Activated B cell treated with CpG ODN at 0.5 μM for 24 hours (primary cell): Measurements from ENCODE around the gene CAMSAP2. TPM values are rescaled to one million over a fixed set of nuclear protein-coding genes. Genes with fewer than 3 reads are reported as not detected.

Source experiments
- ATAC-seq: fragments of 200-7000 bp; cut with Tn5 transposase; one replicate; pipeline ENCODE4 v1.10.0; 2021; ENCODE audit warnings: low read depth, mild to moderate bottlenecking, moderate library complexity
- CTCF ChIA-PET: fragments of 350-600 bp; sonication (Branson Sonifier 250); formaldehyde crosslinking; loops from one replicate; lab custom pipeline; 2021; ENCODE audit warnings: antibody characterized with exemption; lab: Charles Lee
- POLR2A ChIA-PET: fragments of 350-600 bp; sonication (Branson Sonifier 250); formaldehyde crosslinking; loops from one replicate; lab custom pipeline; 2021; ENCODE audit warnings: antibody characterized with exemption; lab: Charles Lee
- DNase-seq: peaks from one replicate; pipeline ENCODE4 v3.0.0; 2022
- H3K27ac Mint-ChIP-seq: one replicate; pipeline ENCODE4 v1.8.0; 2020; ENCODE audit warnings: mixed read lengths
- H3K27me3 Mint-ChIP-seq: one replicate; pipeline ENCODE4 v1.8.0; 2021; ENCODE audit warnings: mixed read lengths
- H3K36me3 Mint-ChIP-seq: one replicate; pipeline ENCODE4 v1.8.0; 2021; ENCODE audit warnings: low read depth, mixed read lengths
- H3K4me1 Mint-ChIP-seq: one replicate; pipeline ENCODE4 v1.8.0; 2021; ENCODE audit warnings: mixed read lengths
- H3K4me3 Mint-ChIP-seq: one replicate; pipeline ENCODE4 v1.8.0; 2020; ENCODE audit warnings: mild to moderate bottlenecking, mixed read lengths
- H3K9me3 Mint-ChIP-seq: one replicate; pipeline ENCODE4 v1.8.0; 2020; ENCODE audit warnings: mixed read lengths
- CTCF ChIP-seq: fragments of 200-600 bp; IDR thresholded peaks from one replicate; pipeline ENCODE4 v1.8.0; 2022; ENCODE audit warnings: antibody characterized with exemption, mild to moderate bottlenecking
- intact Hi-C: fragments of 100-400 bp; cut with micrococcal nuclease; formaldehyde crosslinking; loops from one replicate; pipeline ENCODE4 v1.15.1; 2024
- total RNA-seq: library from RNA; stranded (reverse); gene quantifications from 2 replicates; pipeline ENCODE4 v1.2.3, GENCODE V29; 2022

Gene CAMSAP2
- total RNA-seq, 1 donor from 2014 or later: 0.86 TPM

DNA sequence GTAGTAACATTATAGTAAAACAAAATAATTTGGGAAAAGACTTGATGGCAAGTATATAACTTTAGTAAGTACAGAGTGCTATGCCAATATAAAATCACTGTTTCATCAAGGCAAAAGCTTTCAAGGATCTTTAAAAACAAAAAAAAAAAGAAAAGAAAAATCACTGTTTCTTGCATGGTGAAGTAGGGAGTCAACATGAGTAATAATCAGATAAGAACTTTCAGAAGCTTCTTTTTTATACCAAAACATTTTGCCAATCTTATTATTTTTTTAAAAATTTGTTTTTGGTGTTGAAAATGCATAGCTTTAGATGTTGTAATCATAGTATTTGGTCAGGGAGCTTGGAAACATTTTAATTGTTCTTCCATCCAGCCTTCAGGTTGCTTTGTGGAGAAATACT, 37.2 kb downstream of the CAMSAP2 start:
- TF ChIP-seq CTCF: no peak
- Mint-ChIP-seq H3K4me3 (no peak overlapping the region), H3K9me3 (no peaks in the 10 kb centered on the region), H3K27me3 (peaks cover 2% of the 10 kb centered on the region), H3K4me1 (peaks cover 7% of the 10 kb centered on the region), H3K36me3 (no peaks in the 10 kb centered on the region), H3K27ac (no peak overlapping the region)
- DNase-seq (no peak), ATAC-seq (no peak)
- CTCF ChIA-PET: interaction anchor here (0.6 kb wide), 1 partner anchor 106 kb away, joined by 3 read pairs; the partner anchor contains the start of gene DDX59
- intact Hi-C loops: no loop called here
- POLR2A ChIA-PET: no interaction called here

DNA sequence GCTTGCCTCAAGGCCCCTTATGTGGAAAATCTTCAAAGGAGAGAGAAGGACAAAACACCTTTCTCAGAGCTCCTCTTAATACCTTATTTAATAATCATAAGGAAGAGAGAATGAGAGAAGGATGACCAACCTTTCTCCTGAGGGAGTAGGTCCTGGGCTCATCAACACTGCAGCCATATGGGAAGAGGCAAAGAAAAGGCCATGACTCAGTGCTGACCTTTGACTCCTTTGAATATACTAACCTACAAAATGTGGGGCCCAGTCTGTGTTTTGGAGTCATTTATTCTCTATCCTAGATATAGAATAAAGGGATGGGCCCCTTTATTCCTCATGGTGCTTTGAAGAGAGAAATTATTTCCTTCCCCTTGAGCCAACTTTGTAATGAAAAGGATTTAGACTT, 38.3 kb downstream of the CAMSAP2 start:
- ChIA-PET CTCF (no interaction called here), POLR2A (no interaction called here)
- Mint-ChIP-seq H3K9me3 (no peaks in the 10 kb centered on the region), H3K27ac (no peak overlapping the region), H3K4me3 (no peak overlapping the region), H3K27me3 (peaks cover 2% of the 10 kb centered on the region), H3K36me3 (no peaks in the 10 kb centered on the region), H3K4me1 (peaks cover 7% of the 10 kb centered on the region)
- no peak for TF ChIP-seq CTCF
- DNase-seq (no peak), ATAC-seq (no peak)
- intact Hi-C loops: no loop called here

DNA sequence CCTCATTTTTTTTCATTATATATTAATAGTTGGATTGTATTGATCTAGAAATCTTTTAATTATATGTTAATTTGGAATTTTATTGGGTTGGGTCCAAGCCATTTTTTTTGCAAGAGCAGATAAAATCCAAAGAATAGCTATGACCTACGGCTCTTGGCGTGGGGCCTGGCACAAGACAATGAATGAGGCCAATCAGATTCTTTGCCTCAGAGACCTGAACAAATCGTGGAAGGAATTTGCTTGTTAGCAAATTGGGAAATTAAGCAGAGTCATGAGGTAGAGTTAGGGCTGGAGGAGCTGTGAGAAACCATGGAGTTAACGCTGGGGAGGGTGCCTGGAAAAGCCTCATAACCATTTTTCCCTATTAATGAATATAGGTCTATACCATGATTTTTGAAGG, 40.1 kb downstream of the CAMSAP2 start:
- POLR2A ChIA-PET: no interaction called here
- CTCF ChIA-PET: no interaction called here
- peaks cover 7% of the 10 kb centered on the region for H3K4me1 Mint-ChIP-seq
- H3K4me3 Mint-ChIP-seq: no peak overlapping the region
- ATAC-seq: no peak
- no peaks in the 10 kb centered on the region for H3K9me3 Mint-ChIP-seq
- no peaks in the 10 kb centered on the region for H3K36me3 Mint-ChIP-seq
- TF ChIP-seq CTCF: no peak
- H3K27ac Mint-ChIP-seq: no peak overlapping the region
- H3K27me3 Mint-ChIP-seq: peaks cover 2% of the 10 kb centered on the region
- intact Hi-C loops: no loop called here
- no peak for DNase-seq

DNA sequence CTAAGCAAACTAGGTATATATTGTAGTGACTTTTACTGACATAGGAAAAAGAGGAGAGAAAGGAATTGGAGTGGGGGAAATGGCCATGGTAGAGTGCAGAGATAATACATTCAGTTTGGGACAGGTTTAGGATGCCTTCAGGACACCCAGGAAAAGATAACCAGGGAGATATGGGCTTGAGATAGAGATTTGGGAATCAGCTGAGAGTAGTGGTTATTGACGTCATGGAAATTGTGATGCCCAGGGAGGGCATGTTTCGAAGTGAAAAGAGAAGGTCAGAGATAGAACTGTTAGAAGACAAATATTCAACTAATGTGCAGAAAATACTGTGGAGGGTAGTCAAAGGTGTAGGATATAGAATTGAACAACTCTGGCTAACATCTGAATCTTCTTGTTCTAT, 40.6 kb downstream of the CAMSAP2 start:
- Mint-ChIP-seq H3K36me3 (no peaks in the 10 kb centered on the region), H3K4me1 (peaks cover 5% of the 10 kb centered on the region), H3K27me3 (peaks cover 2% of the 10 kb centered on the region), H3K27ac (no peak overlapping the region), H3K4me3 (no peak overlapping the region), H3K9me3 (no peaks in the 10 kb centered on the region)
- POLR2A ChIA-PET: no interaction called here
- DNase-seq (no peak), ATAC-seq (no peak)
- no peak for TF ChIP-seq CTCF
- CTCF ChIA-PET: no interaction called here
- intact Hi-C loops: no loop called here

- H3K4me1 Mint-ChIP-seq: peaks cover 4% of the 10 kb centered on the region
- no peak for DNase-seq
- CTCF ChIA-PET: interaction anchor here (1.1 kb wide), 1 partner anchor 159 kb away, joined by 6 read pairs; no protein-coding TSS in a partner anchor
- H3K36me3 Mint-ChIP-seq: no peaks in the 10 kb centered on the region
- H3K4me3 Mint-ChIP-seq: no peak overlapping the region
- intact Hi-C loops: no loop called here
- POLR2A ChIA-PET: no interaction called here
- no peak for ATAC-seq
- TF ChIP-seq CTCF: no peak
- no peak overlapping the region for H3K27ac Mint-ChIP-seq
- no peaks in the 10 kb centered on the region for H3K9me3 Mint-ChIP-seq
- H3K27me3 Mint-ChIP-seq: peaks cover 2% of the 10 kb centered on the region
Measured at GRCh38 chr1:200780545-200781369, 42.1 kb downstream of the CAMSAP2 start.
